Measurements from ENCODE around the gene BTBD2. TPM values are rescaled to one million over a fixed set of nuclear protein-coding genes. Genes with fewer than 3 reads are reported as not detected.
A peak's percentile ranks its signal among the peaks of the same experiment; 100 is the strongest.

Gene BTBD2
- polyA plus RNA-seq, 1 donor from 2014 or later = 46.1 TPM

DNA sequence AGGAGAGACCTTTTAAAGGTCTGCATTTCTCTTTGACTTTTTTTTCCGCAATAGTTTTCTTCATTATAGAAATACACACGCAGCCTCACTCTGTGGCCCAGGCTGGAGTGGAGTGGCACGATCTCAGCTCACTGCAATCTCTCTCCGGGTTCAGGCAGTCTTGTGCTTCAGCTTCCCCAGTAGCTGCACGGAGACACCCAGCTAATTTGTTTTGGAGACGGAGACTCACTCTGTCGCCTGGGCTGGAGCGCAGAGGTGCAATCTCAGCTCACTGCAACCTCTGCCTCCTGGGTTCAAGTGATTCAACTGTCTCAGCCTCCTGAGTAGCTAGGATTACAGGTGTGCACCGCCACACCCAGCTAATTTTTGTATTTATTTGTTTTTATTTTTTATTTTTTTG is 47.3 kb upstream of the BTBD2 start:
- H3K4me3 ChIP-seq (ENCODE audit: low read length) = peak overlapping the region; percentile 91
- no peaks in the 10 kb centered on the region for H3K36me3 ChIP-seq (ENCODE audit: insufficient read depth, low read length)
- no peaks in the 10 kb centered on the region for H3K27me3 ChIP-seq (ENCODE audit: insufficient read depth, low read depth, low read length)
- TF ChIP-seq MXI1 (conservative IDR thresholded peaks at IDR 0.05; ENCODE audit: poor library complexity, severe bottlenecking) (no peak), TAF1 (IDR thresholded peaks at IDR 0.05; ENCODE audit: low read depth) (no peak), RAD21 (conservative IDR thresholded peaks at IDR 0.05) (no peak), SMC3 (conservative IDR thresholded peaks at IDR 0.05; ENCODE audit: poor library complexity) (no peak), EZH2 (IDR thresholded peaks at IDR 0.05; ENCODE audit: borderline replicate concordance, insufficient read depth, low read length, poor library complexity, severe bottlenecking) (no peak), EP300 (conservative IDR thresholded peaks at IDR 0.05; ENCODE audit: poor library complexity, severe bottlenecking) (no peak), POLR2AphosphoS5 (IDR thresholded peaks at IDR 0.05) (no peak)
- TF ChIP-seq, protein P1, sequence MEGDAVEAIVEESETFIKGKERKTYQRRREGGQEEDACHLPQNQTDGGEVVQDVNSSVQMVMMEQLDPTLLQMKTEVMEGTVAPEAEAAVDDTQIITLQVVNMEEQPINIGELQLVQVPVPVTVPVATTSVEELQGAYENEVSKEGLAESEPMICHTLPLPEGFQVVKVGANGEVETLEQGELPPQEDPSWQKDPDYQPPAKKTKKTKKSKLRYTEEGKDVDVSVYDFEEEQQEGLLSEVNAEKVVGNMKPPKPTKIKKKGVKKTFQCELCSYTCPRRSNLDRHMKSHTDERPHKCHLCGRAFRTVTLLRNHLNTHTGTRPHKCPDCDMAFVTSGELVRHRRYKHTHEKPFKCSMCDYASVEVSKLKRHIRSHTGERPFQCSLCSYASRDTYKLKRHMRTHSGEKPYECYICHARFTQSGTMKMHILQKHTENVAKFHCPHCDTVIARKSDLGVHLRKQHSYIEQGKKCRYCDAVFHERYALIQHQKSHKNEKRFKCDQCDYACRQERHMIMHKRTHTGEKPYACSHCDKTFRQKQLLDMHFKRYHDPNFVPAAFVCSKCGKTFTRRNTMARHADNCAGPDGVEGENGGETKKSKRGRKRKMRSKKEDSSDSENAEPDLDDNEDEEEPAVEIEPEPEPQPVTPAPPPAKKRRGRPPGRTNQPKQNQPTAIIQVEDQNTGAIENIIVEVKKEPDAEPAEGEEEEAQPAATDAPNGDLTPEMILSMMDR (IDR thresholded peaks at IDR 0.05; ENCODE audit: poor library complexity, severe bottlenecking) = no peak
- TF ChIP-seq, protein P2, sequence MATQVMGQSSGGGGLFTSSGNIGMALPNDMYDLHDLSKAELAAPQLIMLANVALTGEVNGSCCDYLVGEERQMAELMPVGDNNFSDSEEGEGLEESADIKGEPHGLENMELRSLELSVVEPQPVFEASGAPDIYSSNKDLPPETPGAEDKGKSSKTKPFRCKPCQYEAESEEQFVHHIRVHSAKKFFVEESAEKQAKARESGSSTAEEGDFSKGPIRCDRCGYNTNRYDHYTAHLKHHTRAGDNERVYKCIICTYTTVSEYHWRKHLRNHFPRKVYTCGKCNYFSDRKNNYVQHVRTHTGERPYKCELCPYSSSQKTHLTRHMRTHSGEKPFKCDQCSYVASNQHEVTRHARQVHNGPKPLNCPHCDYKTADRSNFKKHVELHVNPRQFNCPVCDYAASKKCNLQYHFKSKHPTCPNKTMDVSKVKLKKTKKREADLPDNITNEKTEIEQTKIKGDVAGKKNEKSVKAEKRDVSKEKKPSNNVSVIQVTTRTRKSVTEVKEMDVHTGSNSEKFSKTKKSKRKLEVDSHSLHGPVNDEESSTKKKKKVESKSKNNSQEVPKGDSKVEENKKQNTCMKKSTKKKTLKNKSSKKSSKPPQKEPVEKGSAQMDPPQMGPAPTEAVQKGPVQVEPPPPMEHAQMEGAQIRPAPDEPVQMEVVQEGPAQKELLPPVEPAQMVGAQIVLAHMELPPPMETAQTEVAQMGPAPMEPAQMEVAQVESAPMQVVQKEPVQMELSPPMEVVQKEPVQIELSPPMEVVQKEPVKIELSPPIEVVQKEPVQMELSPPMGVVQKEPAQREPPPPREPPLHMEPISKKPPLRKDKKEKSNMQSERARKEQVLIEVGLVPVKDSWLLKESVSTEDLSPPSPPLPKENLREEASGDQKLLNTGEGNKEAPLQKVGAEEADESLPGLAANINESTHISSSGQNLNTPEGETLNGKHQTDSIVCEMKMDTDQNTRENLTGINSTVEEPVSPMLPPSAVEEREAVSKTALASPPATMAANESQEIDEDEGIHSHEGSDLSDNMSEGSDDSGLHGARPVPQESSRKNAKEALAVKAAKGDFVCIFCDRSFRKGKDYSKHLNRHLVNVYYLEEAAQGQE (IDR thresholded peaks at IDR 0.05; ENCODE audit: borderline replicate concordance) = no peak
- H3K9me3 ChIP-seq (ENCODE audit: low read length) = no peaks in the 10 kb centered on the region
- H3K27ac ChIP-seq (ENCODE audit: low read length) = peak overlapping the region; percentile 99
- H2AFZ ChIP-seq (ENCODE audit: low read depth, low read length) = no peak overlapping the region
- no peaks in the 10 kb centered on the region for H4K20me1 ChIP-seq (ENCODE audit: insufficient read depth)
- no peaks in the 10 kb centered on the region for H3K79me2 ChIP-seq (replicated peaks; ENCODE audit: insufficient read depth, low read length)
- H3K9me2 ChIP-seq (ENCODE audit: insufficient read depth, low read length) = no peaks in the 10 kb centered on the region
- peak overlapping the region; percentile 90 for H3K9ac ChIP-seq (ENCODE audit: low read length)
- H3K4me2 ChIP-seq (ENCODE audit: low read length) = no peak overlapping the region
- no peaks in the 10 kb centered on the region for H3F3A ChIP-seq (ENCODE audit: insufficient read depth, low read length, poor library complexity, severe bottlenecking)

GRCh38 chr19:2062389-2062729 is 46.8 kb upstream of the BTBD2 start:
- TF ChIP-seq RAD21 (conservative IDR thresholded peaks at IDR 0.05) = no peak
- TF ChIP-seq MXI1 (conservative IDR thresholded peaks at IDR 0.05; ENCODE audit: poor library complexity, severe bottlenecking) = no peak
- TF ChIP-seq, protein P2 (IDR thresholded peaks at IDR 0.05; ENCODE audit: borderline replicate concordance) = no peak
- no peak for TF ChIP-seq SMC3 (conservative IDR thresholded peaks at IDR 0.05; ENCODE audit: poor library complexity)
- no peak for TF ChIP-seq EP300 (conservative IDR thresholded peaks at IDR 0.05; ENCODE audit: poor library complexity, severe bottlenecking)
- TF ChIP-seq, protein P1 (IDR thresholded peaks at IDR 0.05; ENCODE audit: poor library complexity, severe bottlenecking) = no peak
- no peak for TF ChIP-seq TAF1 (IDR thresholded peaks at IDR 0.05; ENCODE audit: low read depth)
- TF ChIP-seq EZH2 (IDR thresholded peaks at IDR 0.05; ENCODE audit: borderline replicate concordance, insufficient read depth, low read length, poor library complexity, severe bottlenecking) = no peak
- TF ChIP-seq POLR2AphosphoS5 (IDR thresholded peaks at IDR 0.05) = no peak
- no peaks in the 10 kb centered on the region for H4K20me1 ChIP-seq (ENCODE audit: insufficient read depth)
- peak overlapping the region; percentile 92 for H3K4me2 ChIP-seq (ENCODE audit: low read length)
- no peaks in the 10 kb centered on the region for H3K9me2 ChIP-seq (ENCODE audit: insufficient read depth, low read length)
- H3K9me3 ChIP-seq (ENCODE audit: low read length) = no peaks in the 10 kb centered on the region
- no peaks in the 10 kb centered on the region for H3K27me3 ChIP-seq (ENCODE audit: insufficient read depth, low read depth, low read length)
- H3K79me2 ChIP-seq (replicated peaks; ENCODE audit: insufficient read depth, low read length) = no peaks in the 10 kb centered on the region
- H3K27ac ChIP-seq (ENCODE audit: low read length) = peak overlapping the region; percentile 99
- H3K4me3 ChIP-seq (ENCODE audit: low read length) = peak overlapping the region; percentile 91
- H3K9ac ChIP-seq (ENCODE audit: low read length) = peak overlapping the region; percentile 90
- no peak overlapping the region for H2AFZ ChIP-seq (ENCODE audit: low read depth, low read length)
- H3K36me3 ChIP-seq (ENCODE audit: insufficient read depth, low read length) = no peaks in the 10 kb centered on the region
- no peaks in the 10 kb centered on the region for H3F3A ChIP-seq (ENCODE audit: insufficient read depth, low read length, poor library complexity, severe bottlenecking)

All from neural cell (in vitro differentiated cells).